NCI-H748 (cell line): ENCODE data around the gene MSH6.
"Not testable (repeated sequence)": the region's sequence is repeated elsewhere in the genome, so short reads cannot be mapped to it uniquely, and the experiment has no call there.

Source experiments
- DNase-seq: peaks from one replicate; lab custom pipeline; 2025; ENCODE audit not compliant: unreplicated experiment; lab: John Stamatoyannopoulos, UW

Gene MSH6

DNA sequence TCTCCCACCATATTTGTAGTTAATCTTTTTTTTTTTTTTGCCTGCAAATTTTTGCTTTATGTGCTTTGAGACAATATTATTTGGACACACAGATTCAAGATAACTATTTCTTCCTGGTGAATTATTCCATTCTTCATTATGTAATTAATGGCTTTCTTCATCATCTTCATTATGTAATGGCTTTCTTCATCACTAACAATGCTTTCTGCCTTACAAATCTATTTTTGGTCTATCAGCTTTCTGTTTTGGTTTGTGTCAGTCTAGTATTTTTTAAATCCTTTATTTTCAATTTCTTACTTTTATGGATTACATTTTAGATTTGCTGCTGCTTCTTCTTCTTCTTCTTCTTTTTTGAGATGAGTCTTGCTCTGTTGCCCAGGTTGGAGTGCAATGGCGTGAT lies 60.5 kb downstream of the MSH6 start:
- DNase-seq, result no peak

GRCh38 chr2:47844162-47844561 lies 61.2 kb downstream of the MSH6 start:
- no peak for DNase-seq

GRCh38 chr2:47849368-47849767 lies 66.4 kb downstream of the MSH6 start:
- DNase-seq, result no peak

GRCh38 chr2:47850198-47850597 lies 67.3 kb downstream of the MSH6 start:
- no peak for DNase-seq

DNA sequence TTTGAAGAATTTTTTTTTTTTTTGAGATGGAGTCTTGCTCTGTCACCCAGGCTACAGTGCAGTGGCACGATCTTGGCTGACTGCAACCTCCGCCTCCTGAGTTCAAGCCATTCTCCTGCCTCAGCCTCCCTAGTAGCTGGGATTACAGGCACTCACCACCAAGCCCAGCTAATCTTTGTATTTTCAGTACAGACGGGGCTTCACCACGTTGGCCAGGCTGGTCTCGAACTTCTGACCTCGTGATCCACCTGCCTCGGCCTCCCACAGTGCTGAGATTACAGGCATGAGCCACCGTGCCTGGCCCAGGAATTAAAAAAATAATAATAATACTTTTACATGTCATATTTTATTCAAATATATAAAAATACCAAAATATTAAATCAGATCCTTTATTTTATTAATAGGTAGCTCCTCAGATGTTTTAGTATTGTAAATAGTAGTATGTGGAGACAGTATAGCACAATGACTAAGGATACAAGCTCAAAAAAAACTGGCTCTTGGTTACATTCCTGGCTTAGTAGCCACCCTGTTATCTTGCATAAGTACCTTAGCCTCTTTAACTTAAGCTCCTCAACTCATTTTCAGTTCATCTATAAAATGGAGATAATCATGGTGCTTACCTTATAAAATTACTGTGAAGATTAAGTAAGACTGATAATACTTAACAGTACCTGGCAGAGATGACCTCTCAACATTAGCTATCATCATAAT lies 70.3 kb downstream of the MSH6 start:
- not testable (repeated sequence) for DNase-seq
